ENCODE data around the gene F2R. TPM values are rescaled to one million over a fixed set of nuclear protein-coding genes. Genes with fewer than 3 reads are reported as not detected.
"Not testable (repeated sequence)": the region's sequence is repeated elsewhere in the genome, so short reads cannot be mapped to it uniquely, and the experiment has no call there.

Gene F2R
- total and polyA plus RNA-seq, 3 donors from 2014 or later, result 17.9 to 29.9 (median 28.0) TPM

- WGBS, 2 donors, result 55 to 62% methylated on average over 3 of the region's 3 CpGs
- Histone ChIP-seq H3K9me3 (no peaks in the 10 kb centered on the region), H3K27me3 (no peaks in the 10 kb centered on the region), H3K4me1 (no peaks in the 10 kb centered on the region), H3K27ac (no peak overlapping the region), H3K36me3 (ENCODE audit: low read depth, missing control alignments) (no peaks in the 10 kb centered on the region), H3K4me3 (no peak overlapping the region)
- intact Hi-C loops (cut with DNase I; ENCODE audit: low total_unique reads), result no loop called here
- TF ChIP-seq, protein P1, sequence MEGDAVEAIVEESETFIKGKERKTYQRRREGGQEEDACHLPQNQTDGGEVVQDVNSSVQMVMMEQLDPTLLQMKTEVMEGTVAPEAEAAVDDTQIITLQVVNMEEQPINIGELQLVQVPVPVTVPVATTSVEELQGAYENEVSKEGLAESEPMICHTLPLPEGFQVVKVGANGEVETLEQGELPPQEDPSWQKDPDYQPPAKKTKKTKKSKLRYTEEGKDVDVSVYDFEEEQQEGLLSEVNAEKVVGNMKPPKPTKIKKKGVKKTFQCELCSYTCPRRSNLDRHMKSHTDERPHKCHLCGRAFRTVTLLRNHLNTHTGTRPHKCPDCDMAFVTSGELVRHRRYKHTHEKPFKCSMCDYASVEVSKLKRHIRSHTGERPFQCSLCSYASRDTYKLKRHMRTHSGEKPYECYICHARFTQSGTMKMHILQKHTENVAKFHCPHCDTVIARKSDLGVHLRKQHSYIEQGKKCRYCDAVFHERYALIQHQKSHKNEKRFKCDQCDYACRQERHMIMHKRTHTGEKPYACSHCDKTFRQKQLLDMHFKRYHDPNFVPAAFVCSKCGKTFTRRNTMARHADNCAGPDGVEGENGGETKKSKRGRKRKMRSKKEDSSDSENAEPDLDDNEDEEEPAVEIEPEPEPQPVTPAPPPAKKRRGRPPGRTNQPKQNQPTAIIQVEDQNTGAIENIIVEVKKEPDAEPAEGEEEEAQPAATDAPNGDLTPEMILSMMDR (IDR thresholded peaks at IDR 0.05), result no peak
- no peak for TF ChIP-seq POLR2A (IDR thresholded peaks at IDR 0.05)
- DNase-seq, result no peak
Measured at GRCh38 chr5:76679231-76679630, 36.7 kb upstream of the F2R start.

GRCh38 chr5:76680826-76681225 lies 35.1 kb upstream of the F2R start:
- H3K27ac ChIP-seq; H3K9me3 ChIP-seq; DNase-seq; H3K36me3 ChIP-seq (ENCODE audit: low read depth, missing control alignments); H3K4me3 ChIP-seq; H3K27me3 ChIP-seq; H3K4me1 ChIP-seq; intact Hi-C loops (cut with DNase I; ENCODE audit: low total_unique reads): not testable (repeated sequence)
- WGBS, 2 donors, result 86 to 93% methylated on average over 4 of the region's 4 CpGs

DNA sequence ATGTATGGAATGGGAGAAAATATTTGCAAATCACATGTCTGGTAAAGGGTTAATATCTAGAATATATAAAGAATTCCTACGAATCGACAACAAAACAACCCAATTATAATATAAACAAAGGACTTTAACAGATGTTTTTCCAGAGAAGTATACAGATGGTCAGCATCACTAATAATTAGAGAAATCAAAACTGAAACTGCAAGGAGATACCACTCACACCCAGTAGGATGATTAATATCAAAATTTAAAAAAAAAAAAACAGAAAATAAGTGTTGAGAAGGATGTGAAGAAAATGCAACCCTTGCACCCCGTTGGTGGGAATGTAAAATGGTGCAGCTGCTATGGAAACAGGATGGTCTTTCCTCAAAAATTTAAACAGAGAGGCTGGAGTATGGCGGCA lies 34.6 kb upstream of the F2R start:
- Histone ChIP-seq H3K36me3 (ENCODE audit: low read depth, missing control alignments) (no peaks in the 10 kb centered on the region), H3K27me3 (no peaks in the 10 kb centered on the region), H3K4me3 (no peak overlapping the region), H3K27ac (no peak overlapping the region), H3K4me1 (no peaks in the 10 kb centered on the region), H3K9me3 (no peaks in the 10 kb centered on the region)
- WGBS, 2 donors, result 67 to 71% methylated on average over 4 of the region's 4 CpGs
- DNase-seq, result no peak
- intact Hi-C loops (cut with DNase I; ENCODE audit: low total_unique reads), result no loop called here
- TF ChIP-seq, protein P1 (IDR thresholded peaks at IDR 0.05), result no peak
- TF ChIP-seq POLR2A (IDR thresholded peaks at IDR 0.05), result no peak

DNA sequence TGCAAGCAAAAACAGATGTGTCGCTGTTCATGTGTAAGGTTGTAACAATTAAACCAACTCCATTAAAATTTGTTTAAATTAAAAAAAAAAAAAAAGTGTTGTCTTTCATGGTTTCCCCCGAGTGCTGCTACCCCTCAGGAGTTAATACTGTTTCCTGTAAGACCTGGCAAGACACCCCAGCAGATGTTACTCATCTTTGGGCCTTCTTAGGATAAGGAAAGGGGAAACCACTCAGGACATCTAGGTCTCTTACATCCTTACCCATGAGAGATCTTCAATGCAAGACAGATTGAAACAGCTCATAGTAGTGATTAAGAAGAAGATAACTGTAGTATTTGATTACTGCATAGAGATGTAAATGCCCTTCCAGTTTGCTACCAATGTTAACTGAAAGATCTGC lies 33.5 kb upstream of the F2R start:
- TF ChIP-seq POLR2A (IDR thresholded peaks at IDR 0.05), result no peak
- TF ChIP-seq, protein P1 (IDR thresholded peaks at IDR 0.05), result no peak
- DNase-seq, result no peak
- H3K4me3 ChIP-seq, result no peak overlapping the region
- H3K4me1 ChIP-seq, result no peaks in the 10 kb centered on the region
- H3K9me3 ChIP-seq, result no peaks in the 10 kb centered on the region
- intact Hi-C loops (cut with DNase I; ENCODE audit: low total_unique reads), result no loop called here
- WGBS, 2 donors, result 39 to 50% methylated on average over 2 of the region's 2 CpGs
- no peak overlapping the region for H3K27ac ChIP-seq
- no peaks in the 10 kb centered on the region for H3K27me3 ChIP-seq
- no peaks in the 10 kb centered on the region for H3K36me3 ChIP-seq (ENCODE audit: low read depth, missing control alignments)

GRCh38 chr5:76683816-76684731 lies 31.9 kb upstream of the F2R start:
- Histone ChIP-seq H3K4me3 (no peak overlapping the region), H3K9me3 (no peaks in the 10 kb centered on the region), H3K36me3 (ENCODE audit: low read depth, missing control alignments) (no peaks in the 10 kb centered on the region), H3K27ac (no peak overlapping the region), H3K27me3 (no peaks in the 10 kb centered on the region), H3K4me1 (no peaks in the 10 kb centered on the region)
- WGBS, 2 donors, result 81 to 85% methylated on average over 9 of the region's 9 CpGs
- intact Hi-C loops (cut with DNase I; ENCODE audit: low total_unique reads), result no loop called here
- TF ChIP-seq, protein P1 (IDR thresholded peaks at IDR 0.05), result no peak
- no peak for TF ChIP-seq POLR2A (IDR thresholded peaks at IDR 0.05)
- no peak for DNase-seq

All from testis (tissue), 3 donors.